GM19455 (cell line): ENCODE measurements around the gene SPAM1.
"Not testable (repeated sequence)": the region's sequence is repeated elsewhere in the genome, so short reads cannot be mapped to it uniquely, and the experiment has no call there.

Source experiments
- ATAC-seq: cut with Tn5 transposase; IDR thresholded peaks from one replicate; pipeline ENCODE4 v1.9.1; 2021; ENCODE audit not compliant: unreplicated experiment

SPAM1 gene

DNA sequence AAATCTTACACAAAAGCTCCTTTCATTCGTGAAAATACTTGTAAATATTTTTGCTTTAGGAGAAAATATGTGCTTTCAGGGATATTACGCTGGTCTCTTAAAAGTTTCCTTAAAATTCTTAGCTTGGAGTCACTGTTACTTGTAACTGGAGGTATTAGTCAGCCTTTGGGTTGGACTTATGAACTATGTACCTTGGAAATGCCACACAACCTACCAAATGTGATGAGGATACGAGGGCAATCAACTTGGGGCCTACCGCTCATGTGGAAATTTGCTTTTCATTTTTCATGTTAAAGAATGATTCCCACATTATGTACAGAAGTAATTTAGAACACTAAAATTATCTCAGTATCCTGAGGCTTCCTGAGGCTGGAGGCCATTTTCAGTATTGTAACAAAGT, 23.1 kb downstream of the SPAM1 start:
- no peak for ATAC-seq

GRCh38 chr7:123958186-123958703, 33.2 kb downstream of the SPAM1 start:
- no peak for ATAC-seq

DNA sequence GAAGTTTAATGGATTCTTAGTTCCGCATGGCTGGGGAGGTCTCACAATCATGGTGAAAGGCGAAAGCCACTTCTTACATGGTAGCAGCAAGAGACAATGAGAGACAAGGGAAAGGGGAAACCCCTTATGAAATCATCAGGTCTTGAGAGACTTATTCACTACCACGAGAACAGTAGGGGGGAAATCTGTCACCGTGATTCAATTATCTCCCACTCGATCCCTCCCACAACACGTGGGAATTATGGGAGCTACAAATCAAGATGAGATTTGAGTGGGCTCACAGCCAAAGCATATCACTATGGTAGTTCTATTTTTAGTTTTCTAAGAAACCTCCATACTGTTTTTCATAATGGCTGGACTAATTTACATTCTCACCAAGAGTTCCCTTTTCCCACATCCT, 36.7 kb downstream of the SPAM1 start:
- ATAC-seq, result no peak

DNA sequence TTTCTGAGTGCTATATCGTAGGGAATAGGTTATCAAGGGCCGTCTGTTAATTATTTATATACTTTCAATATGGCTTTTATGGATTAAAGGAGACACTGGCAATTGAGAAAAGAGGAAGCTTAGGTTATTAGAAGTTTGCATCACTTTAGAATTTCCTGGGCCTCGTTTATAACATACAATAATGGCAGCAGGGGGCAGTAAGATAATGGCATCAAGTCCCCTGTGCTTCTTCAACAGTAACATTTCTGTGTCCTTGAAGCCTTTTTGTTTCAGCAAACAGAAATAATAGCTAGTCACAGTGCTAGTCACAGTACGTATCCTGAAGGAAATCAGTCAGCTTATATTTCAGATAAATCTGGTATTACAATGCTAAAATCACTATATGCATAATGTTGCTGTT, 41.9 kb downstream of the SPAM1 start:
- ATAC-seq, result no peak

DNA sequence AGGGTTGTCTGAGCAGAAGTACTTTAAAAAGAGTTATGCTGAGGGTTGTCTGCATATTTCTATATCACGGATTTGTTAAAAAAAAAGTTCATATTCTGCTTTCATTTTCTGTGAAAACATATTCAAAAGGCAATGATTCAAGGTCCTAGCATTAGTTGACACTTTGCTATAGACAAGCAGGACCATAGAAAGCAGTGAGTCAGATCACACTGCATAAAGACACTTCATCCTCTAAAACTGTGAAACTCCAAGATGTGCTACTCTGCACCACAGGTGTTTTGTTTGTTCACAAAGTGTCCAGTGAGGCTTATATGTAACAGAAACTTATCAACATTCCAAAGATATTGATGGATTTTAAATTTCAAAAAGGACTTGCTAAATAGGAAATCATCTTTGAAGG, 47.0 kb downstream of the SPAM1 start:
- ATAC-seq, result no peak

DNA sequence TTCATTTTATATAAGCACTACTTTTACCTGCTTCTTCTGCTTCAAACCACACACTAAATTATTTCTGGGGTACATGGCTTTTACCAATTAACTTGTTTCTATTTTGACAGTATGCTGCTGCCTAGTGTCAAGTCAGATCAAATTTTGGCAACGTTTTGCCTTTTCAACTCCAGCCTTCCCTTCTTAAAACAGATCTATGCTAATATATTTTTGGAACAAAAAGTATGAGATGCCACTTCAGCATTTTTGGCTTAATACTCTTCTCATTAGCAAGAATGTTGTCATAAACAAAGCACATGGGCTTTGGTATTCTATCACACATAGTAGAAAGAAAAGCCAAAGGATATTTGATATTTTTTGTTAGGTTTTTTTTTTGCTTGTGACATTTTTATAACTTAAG, 47.8 kb downstream of the SPAM1 start:
- no peak for ATAC-seq

DNA sequence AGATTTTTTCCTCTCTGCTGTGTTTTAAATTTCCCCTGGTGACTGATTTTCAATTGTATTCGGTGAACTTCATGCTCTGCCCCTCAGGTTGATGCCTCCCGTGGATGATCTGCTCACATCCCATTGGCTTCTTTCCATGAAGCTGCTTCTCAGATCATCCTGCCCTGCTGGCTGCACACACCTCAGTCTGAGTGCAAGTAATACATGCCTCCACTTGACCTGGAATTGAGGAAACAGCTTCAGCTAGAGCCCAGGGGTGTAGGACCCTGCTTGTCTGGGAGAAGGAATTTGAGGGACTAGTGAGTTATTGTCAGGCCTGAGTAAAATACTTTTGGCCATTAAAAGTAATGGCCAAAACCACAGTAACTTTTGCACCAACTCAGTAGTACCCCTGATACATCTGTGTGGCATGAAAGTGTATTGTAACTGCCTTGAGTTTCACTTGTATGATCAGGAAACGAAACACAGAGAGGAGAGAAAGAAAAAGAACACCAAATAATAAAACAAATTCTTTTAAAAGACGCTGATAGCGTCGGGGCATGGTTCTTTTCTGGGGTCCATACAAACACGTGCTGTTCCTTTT, 49.4 kb downstream of the SPAM1 start:
- ATAC-seq, result no peak

- no peak for ATAC-seq
These were observed 50.0 kb downstream of the SPAM1 start for GRCh38 chr7:123975084-123975483.

GRCh38 chr7:123977081-123977480, 52.0 kb downstream of the SPAM1 start:
- ATAC-seq, result no peak

GRCh38 chr7:123979876-123980275, 54.8 kb downstream of the SPAM1 start:
- ATAC-seq, result no peak

GRCh38 chr7:123987445-123987844, 62.4 kb downstream of the SPAM1 start:
- no peak for ATAC-seq

DNA sequence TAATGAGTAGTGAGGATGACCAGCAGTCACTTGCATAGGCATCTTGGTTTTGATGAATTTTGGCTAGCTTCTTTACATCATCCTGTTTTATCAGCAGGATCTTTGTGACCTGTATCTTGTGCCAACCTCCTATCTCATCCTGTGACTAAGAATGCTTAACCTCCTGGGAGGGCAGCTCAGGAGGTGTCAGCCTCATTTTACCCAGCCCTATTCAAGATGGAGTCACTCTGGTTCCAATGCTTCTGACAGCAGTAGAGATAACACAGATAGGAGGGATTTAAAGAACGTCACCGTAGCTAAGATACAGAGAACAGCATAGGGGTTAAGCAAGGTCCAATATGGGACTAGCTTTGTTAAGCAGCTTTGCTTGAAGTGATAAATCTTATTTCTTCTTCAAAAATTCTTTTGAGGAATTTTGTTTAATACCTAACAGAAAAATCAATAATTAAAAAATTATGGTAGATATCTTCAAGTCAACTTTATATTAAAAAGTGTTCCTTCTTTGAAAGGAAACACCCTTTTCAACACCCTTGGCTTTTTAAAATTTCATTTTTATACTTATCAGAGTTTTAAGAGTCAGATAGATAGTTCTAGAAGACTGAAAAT, 68.0 kb downstream of the SPAM1 start:
- no peak for ATAC-seq

DNA sequence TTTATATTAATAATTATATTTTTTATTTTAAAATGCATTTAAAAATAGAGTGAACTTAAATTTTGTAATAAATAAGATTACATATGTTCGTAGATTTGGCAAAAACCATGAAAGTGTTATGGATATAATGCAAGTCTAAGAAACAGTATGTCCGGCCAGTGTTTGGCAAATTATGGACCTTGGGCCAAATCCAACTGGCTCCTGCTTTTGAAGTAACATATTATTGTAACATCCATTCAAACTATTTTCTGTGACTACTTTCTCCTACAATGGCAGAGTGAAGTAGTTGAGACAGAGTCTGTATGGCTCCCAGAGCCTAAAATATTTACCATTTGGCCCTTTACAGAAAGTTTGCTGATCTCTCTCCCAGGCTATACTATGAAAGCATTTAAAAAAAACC, 69.0 kb downstream of the SPAM1 start:
- no peak for ATAC-seq

- ATAC-seq, result no peak
These were observed 69.4 kb downstream of the SPAM1 start for GRCh38 chr7:123994449-123994848.

DNA sequence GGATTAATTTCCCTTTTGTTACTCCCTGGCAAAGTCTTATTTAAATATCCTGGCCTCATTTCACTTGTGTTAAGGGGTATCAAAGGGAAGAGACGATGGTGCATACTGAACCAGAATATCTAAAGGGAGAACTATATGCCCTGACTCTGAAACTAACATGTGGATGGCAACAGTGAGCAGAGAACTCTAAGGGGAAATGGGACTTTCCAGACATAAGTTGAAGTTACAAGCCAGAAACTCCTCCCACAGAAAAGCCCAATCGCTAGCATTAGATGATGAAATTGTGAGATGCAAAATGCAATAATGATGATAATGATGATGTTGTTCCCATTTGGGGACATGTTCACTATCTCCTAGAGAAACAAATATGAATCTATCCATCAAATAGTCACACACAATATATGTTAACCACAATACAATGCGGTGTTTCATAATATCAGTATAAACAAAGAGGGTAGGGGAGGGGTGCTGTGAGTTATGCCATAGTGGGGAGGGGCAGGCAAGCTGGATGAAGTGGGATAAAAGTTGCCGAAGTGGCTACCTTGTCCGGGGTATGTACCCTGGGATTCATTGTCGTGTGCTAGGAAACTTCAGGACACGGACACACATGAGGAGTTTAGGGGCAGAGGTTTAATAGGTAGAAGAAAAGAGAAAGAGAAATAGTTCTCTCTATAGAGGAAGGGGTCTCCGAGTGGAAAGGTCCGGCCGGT, 70.7 kb downstream of the SPAM1 start:
- no peak for ATAC-seq

DNA sequence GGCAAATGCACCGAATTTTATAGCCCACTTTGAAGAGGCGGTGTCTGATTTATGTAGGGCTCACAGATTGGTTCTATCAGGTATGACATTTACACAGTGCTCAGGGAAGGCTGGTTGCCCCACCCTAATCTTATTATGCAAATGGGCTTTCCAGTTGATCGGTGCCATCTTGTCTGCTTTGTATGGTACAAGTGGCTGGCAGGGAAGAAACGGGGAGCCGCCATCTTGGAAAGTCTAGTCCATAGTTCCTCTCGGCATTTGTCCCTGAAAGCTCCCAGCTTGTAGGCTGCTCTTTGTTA, 71.2 kb downstream of the SPAM1 start:
- ATAC-seq, result no peak

DNA sequence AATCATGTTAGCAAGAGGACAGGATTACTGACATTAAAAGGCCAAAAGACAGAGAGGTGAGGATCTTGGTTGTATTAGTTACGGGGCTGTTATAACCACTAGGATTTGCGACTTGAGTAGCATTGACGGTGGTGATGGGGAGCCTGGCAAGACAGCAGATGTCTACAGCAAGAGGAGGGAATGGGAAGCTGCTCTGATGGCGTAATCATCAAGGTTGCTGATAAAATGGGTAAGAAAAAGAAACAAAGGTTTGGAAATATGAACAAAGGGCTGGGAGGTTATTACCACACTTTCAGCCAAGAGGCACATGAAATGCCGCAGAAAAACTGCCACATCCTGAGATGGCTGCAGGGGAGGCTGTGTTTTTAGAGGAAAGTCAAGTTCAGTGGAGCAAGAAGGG, 73.9 kb downstream of the SPAM1 start:
- no peak for ATAC-seq

GRCh38 chr7:123999703-124000102, 74.7 kb downstream of the SPAM1 start:
- ATAC-seq, result no peak

DNA sequence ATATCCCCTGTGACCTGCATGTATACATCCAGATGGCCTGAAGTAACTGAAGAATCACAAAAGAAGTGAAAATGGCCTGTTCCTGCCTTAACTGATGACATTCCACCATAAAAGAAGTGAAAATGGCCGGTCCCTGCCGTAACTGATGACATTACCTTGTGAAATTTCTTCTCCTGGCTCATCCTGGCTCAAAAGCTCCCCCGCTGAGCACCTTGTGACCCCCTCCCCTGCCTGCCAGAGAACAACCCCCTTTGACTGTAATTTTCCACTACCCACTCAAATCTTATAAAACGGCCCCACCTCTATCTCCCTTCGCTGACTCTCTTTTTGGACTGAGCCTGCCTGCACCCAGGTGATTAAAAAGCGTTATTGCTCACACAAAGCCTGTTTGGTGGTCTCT, 83.3 kb downstream of the SPAM1 start:
- not testable (repeated sequence) for ATAC-seq

DNA sequence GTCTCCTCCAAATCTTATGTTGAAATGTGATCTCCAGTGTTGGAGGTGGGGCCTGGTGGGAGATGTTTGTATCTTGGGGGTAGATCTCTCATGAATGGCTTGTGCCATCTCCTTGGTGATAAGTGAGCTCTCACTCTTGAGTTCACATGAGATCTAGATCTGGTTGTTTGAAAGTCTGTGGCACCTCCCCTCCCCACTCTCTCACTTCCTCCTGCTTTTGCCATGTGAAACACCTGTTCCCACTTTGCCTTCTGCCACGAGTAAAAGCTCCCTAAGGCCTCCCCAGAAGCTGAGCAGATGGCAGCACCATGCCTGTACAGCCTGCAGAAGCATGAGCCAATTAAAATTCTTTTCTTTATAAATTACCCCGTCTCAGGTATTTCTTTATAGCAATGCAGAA, 84.3 kb downstream of the SPAM1 start:
- no peak for ATAC-seq
